Neural cell (in vitro differentiated cells): ENCODE measurements around the gene ABCA10. TPM values are rescaled to one million over a fixed set of nuclear protein-coding genes. Genes with fewer than 3 reads are reported as not detected.

Experiments used
- H2AFZ ChIP-seq: fragments of 200-600, 300-800 bp; sonication (generic), shearing (Covaris generic); 2 replicates; pipeline ENCODE4 v1.6.0; 2014; ENCODE audit warnings: low read depth, mild to moderate bottlenecking, antibody characterized with exemption, low read length, moderate library complexity
- H3F3A ChIP-seq: fragments of 200-600 bp; shearing (Covaris generic); 2 replicates; pipeline ENCODE4 v1.6.1; 2016; ENCODE audit warnings: mild to moderate bottlenecking, moderate library complexity, mixed read lengths, antibody characterized with exemption, low read length; ENCODE audit not compliant: insufficient read depth, poor library complexity, severe bottlenecking
- H3K27ac ChIP-seq: fragments of 200-600, 300-800 bp; sonication (generic), shearing (Covaris generic); 2 replicates; pipeline ENCODE4 v1.5.1; 2014; ENCODE audit warnings: mild to moderate bottlenecking, low read length, moderate library complexity
- H3K27me3 ChIP-seq: fragments of 300-800, 200-600 bp; sonication (generic), shearing (Covaris generic); 2 replicates; pipeline ENCODE4 v1.6.0; 2014; ENCODE audit warnings: mild to moderate bottlenecking, low read depth, low read length, moderate library complexity; ENCODE audit not compliant: insufficient read depth
- H3K36me3 ChIP-seq: fragments of 300-800, 200-600 bp; sonication (generic), shearing (Covaris generic); 2 replicates; pipeline ENCODE4 v1.5.1; 2014; ENCODE audit warnings: mild to moderate bottlenecking, antibody characterized with exemption, low read length, moderate library complexity; ENCODE audit not compliant: insufficient read depth
- H3K4me2 ChIP-seq: fragments of 300-800, 200-600 bp; sonication (generic), shearing (Covaris generic); 2 replicates; pipeline ENCODE4 v1.6.0; 2014; ENCODE audit warnings: mild to moderate bottlenecking, low read length
- H3K4me3 ChIP-seq: fragments of 300-800, 200-600 bp; sonication (generic), shearing (Covaris generic); 2 replicates; pipeline ENCODE4 v1.5.1; 2014; ENCODE audit warnings: mild to moderate bottlenecking, low read length, moderate library complexity
- H3K79me2 ChIP-seq: fragments of 200-600 bp; shearing (Covaris generic); replicated peaks from 2 replicates; pipeline ENCODE4 v1.6.0; 2014; ENCODE audit warnings: mild to moderate bottlenecking, low read length, moderate library complexity; ENCODE audit not compliant: insufficient read depth
- H3K9ac ChIP-seq: fragments of 300-800, 200-600 bp; sonication (generic), shearing (Covaris generic); 2 replicates; pipeline ENCODE4 v1.6.1; 2016; ENCODE audit warnings: mild to moderate bottlenecking, low read length, mixed read lengths
- H3K9me2 ChIP-seq: fragments of 200-600 bp; shearing (Covaris generic); 2 replicates; pipeline ENCODE4 v1.6.1; 2016; ENCODE audit warnings: mild to moderate bottlenecking, low read length, mixed read lengths; ENCODE audit not compliant: insufficient read depth
- H3K9me3 ChIP-seq: fragments of 200-600, 300-800 bp; sonication (generic), shearing (Covaris generic); 2 replicates; pipeline ENCODE4 v1.6.1; 2016; ENCODE audit warnings: mild to moderate bottlenecking, mixed run types, low read length, moderate library complexity, mixed read lengths
- H4K20me1 ChIP-seq: fragments of 200-600 bp; shearing (Covaris generic); 2 replicates; pipeline ENCODE4 v1.6.1; 2016; ENCODE audit warnings: mild to moderate bottlenecking, mixed run types; ENCODE audit not compliant: insufficient read depth
- EP300 ChIP-seq: fragments of 450-650 bp; conservative IDR thresholded peaks from 2 replicates; pipeline ENCODE4 v1.6.1; 2014; ENCODE audit warnings: antibody characterized with exemption, mild to moderate bottlenecking, moderate library complexity; ENCODE audit not compliant: poor library complexity, severe bottlenecking
- EZH2 ChIP-seq: fragments of 200-600, 300-800 bp; shearing (Covaris generic), sonication (generic); IDR thresholded peaks from 2 replicates; pipeline ENCODE4 v1.6.1; 2014; ENCODE audit warnings: antibody characterized with exemption, low read length, borderline replicate concordance, mild to moderate bottlenecking; ENCODE audit not compliant: insufficient read depth, poor library complexity, severe bottlenecking
- MXI1 ChIP-seq: fragments of 450-650 bp; conservative IDR thresholded peaks from 2 replicates; pipeline ENCODE4 v1.6.1; 2014; ENCODE audit warnings: antibody characterized with exemption, mild to moderate bottlenecking; ENCODE audit not compliant: poor library complexity, severe bottlenecking
- POLR2AphosphoS5 ChIP-seq: IDR thresholded peaks from 2 replicates; pipeline ENCODE4 v1.6.1; 2012
- RAD21 ChIP-seq: fragments of 450-650 bp; conservative IDR thresholded peaks from 2 replicates; pipeline ENCODE4 v1.6.1; 2014; ENCODE audit warnings: antibody characterized with exemption, mild to moderate bottlenecking, moderate library complexity
- SMC3 ChIP-seq: fragments of 450-650 bp; conservative IDR thresholded peaks from 2 replicates; pipeline ENCODE4 v1.6.1; 2014; ENCODE audit warnings: antibody characterized with exemption, mild to moderate bottlenecking, moderate library complexity; ENCODE audit not compliant: poor library complexity
- TAF1 ChIP-seq: IDR thresholded peaks from 2 replicates; pipeline ENCODE4 v1.6.1; 2012; ENCODE audit warnings: low read depth
- polyA plus RNA-seq: library from polyadenylated mRNA; depleted of rRNA; stranded (reverse); fragments of >200 nt; gene quantifications from 2 replicates; pipeline ENCODE4 v1.2.3, GENCODE V29; 2014
- TF ChIP-seq, protein P1 (sequence below): IDR thresholded peaks from 2 replicates; pipeline ENCODE4 v1.6.1; 2012; ENCODE audit warnings: borderline replicate concordance
- TF ChIP-seq, protein P2 (sequence below): fragments of 450-650 bp; IDR thresholded peaks from 2 replicates; pipeline ENCODE4 v1.5.1; 2014; ENCODE audit warnings: antibody characterized with exemption, mild to moderate bottlenecking, moderate library complexity; ENCODE audit not compliant: poor library complexity, severe bottlenecking

Gene ABCA10
- polyA plus RNA-seq, 1 donor from 2014 or later: 15.3 TPM

DNA sequence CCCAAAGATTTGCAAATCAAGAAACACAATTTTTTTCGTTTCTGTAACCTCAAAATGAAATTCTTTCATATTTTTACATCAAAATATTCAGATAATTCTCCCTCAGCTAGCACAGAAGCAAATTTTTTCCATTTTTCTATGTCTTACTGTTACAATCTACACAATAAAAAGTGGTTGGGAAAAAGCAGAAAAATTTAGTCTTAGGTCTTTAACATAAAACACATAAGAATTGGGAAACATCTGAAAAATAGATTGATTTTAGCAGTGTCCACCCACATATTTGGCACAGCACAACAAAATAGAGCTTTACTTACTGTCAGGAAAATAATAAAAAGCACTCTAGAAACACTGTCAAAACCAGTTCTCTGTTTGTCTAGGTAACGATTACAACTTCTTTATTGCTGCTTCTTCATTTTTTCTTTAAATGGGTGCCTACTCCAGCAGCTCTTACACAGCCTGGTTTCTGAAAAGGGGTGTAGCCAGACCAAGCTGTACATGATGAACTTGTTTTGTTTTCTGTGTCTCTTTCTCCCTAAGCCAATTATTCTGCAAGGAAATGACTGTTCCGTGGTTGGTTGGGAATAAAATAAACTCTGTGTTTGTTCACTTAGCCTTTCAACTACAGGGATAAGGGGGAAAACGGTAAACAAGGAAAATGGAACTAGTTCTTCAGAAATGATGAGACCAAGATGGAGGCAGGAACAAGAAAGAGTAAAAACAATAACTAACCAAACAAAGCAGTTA, 87.0 kb downstream of the ABCA10 start, which contains the start of gene ABCA6:
TSS of gene ABCA6 (minus strand) at position 465 of the 744 bp plus-strand sequence. CDS start 1,192 bp downstream, outside the sequence.
- Histone ChIP-seq H4K20me1 (no peaks in the 10 kb centered on the region), H3K4me3 (no peak within 1 kb of the TSS), H3K27ac (no peak within 1 kb of the TSS), H3K4me2 (no peak within 1 kb of the TSS), H3K9me3 (no peaks in the 10 kb centered on the region), H3K36me3 (no peaks in the 10 kb centered on the region), H3K27me3 (no peaks in the 10 kb centered on the region), H2AFZ (no peak within 1 kb of the TSS), H3K79me2 (no peaks in the 10 kb centered on the region), H3K9ac (no peak within 1 kb of the TSS), H3F3A (no peaks in the 10 kb centered on the region), H3K9me2 (no peaks in the 10 kb centered on the region)
- TF ChIP-seq EP300 (no peak), SMC3 (no peak), TAF1 (no peak), EZH2 (no peak), RAD21 (no peak), POLR2AphosphoS5 (no peak), MXI1 (no peak)
- TF ChIP-seq, protein P1, sequence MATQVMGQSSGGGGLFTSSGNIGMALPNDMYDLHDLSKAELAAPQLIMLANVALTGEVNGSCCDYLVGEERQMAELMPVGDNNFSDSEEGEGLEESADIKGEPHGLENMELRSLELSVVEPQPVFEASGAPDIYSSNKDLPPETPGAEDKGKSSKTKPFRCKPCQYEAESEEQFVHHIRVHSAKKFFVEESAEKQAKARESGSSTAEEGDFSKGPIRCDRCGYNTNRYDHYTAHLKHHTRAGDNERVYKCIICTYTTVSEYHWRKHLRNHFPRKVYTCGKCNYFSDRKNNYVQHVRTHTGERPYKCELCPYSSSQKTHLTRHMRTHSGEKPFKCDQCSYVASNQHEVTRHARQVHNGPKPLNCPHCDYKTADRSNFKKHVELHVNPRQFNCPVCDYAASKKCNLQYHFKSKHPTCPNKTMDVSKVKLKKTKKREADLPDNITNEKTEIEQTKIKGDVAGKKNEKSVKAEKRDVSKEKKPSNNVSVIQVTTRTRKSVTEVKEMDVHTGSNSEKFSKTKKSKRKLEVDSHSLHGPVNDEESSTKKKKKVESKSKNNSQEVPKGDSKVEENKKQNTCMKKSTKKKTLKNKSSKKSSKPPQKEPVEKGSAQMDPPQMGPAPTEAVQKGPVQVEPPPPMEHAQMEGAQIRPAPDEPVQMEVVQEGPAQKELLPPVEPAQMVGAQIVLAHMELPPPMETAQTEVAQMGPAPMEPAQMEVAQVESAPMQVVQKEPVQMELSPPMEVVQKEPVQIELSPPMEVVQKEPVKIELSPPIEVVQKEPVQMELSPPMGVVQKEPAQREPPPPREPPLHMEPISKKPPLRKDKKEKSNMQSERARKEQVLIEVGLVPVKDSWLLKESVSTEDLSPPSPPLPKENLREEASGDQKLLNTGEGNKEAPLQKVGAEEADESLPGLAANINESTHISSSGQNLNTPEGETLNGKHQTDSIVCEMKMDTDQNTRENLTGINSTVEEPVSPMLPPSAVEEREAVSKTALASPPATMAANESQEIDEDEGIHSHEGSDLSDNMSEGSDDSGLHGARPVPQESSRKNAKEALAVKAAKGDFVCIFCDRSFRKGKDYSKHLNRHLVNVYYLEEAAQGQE: no peak
- TF ChIP-seq, protein P2, sequence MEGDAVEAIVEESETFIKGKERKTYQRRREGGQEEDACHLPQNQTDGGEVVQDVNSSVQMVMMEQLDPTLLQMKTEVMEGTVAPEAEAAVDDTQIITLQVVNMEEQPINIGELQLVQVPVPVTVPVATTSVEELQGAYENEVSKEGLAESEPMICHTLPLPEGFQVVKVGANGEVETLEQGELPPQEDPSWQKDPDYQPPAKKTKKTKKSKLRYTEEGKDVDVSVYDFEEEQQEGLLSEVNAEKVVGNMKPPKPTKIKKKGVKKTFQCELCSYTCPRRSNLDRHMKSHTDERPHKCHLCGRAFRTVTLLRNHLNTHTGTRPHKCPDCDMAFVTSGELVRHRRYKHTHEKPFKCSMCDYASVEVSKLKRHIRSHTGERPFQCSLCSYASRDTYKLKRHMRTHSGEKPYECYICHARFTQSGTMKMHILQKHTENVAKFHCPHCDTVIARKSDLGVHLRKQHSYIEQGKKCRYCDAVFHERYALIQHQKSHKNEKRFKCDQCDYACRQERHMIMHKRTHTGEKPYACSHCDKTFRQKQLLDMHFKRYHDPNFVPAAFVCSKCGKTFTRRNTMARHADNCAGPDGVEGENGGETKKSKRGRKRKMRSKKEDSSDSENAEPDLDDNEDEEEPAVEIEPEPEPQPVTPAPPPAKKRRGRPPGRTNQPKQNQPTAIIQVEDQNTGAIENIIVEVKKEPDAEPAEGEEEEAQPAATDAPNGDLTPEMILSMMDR: no peak

DNA sequence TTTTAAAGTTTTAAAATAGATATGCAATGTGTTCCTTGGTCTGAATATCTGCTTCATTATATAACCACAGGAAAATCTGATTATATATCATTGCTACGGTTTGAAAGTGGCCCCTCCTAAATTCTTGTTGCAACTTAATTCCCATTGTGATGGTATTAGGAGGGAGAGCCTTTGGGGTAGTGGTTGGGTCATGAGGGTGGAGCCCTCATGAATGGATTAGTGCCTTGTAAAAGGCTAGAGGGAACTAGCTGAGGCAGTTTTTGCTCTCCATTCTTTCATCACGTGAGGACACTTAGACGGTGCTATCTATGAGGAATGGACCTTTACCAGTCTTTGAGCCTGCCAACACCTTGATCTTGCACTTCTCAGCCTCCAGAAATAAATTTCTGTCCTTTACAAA, 94.5 kb downstream of the ABCA10 start:
- Histone ChIP-seq H3K27ac (no peak overlapping the region), H3K27me3 (no peaks in the 10 kb centered on the region), H3K4me2 (no peak overlapping the region), H3K9me3 (no peaks in the 10 kb centered on the region), H3K9me2 (no peaks in the 10 kb centered on the region), H3F3A (no peaks in the 10 kb centered on the region), H2AFZ (no peak overlapping the region), H3K9ac (no peak overlapping the region), H3K36me3 (no peaks in the 10 kb centered on the region), H4K20me1 (no peaks in the 10 kb centered on the region), H3K4me3 (no peak overlapping the region), H3K79me2 (no peaks in the 10 kb centered on the region)
- no peak for TF ChIP-seq POLR2AphosphoS5
- TF ChIP-seq RAD21: no peak
- TF ChIP-seq, protein P2: no peak
- TF ChIP-seq, protein P1: no peak
- TF ChIP-seq TAF1: no peak
- TF ChIP-seq EZH2: no peak
- TF ChIP-seq MXI1: no peak
- TF ChIP-seq SMC3: no peak
- TF ChIP-seq EP300: no peak
